Muscle of leg (tissue), 11 donors: ENCODE results near the gene B3GNT2. TPM values are rescaled to one million over a fixed set of nuclear protein-coding genes. Genes with fewer than 3 reads are reported as not detected.
"Not testable (repeated sequence)": the region's sequence is repeated elsewhere in the genome, so short reads cannot be mapped to it uniquely, and the experiment has no call there.

Experiments
- DNase-seq: peaks from one replicate; pipeline ENCODE4 v3.0.0; 2013
- H3K27ac ChIP-seq: one replicate; pipeline ENCODE4 v1.5.1; 2013; ENCODE audit warnings: mild to moderate bottlenecking, low read length, control low read depth
- H3K27me3 ChIP-seq: one replicate; pipeline ENCODE4 v1.6.1; 2013; ENCODE audit warnings: low read length; ENCODE audit not compliant: control insufficient read depth, insufficient read depth
- H3K36me3 ChIP-seq: one replicate; pipeline ENCODE4 v1.6.1; 2013; ENCODE audit warnings: low read length; ENCODE audit not compliant: control insufficient read depth, insufficient read depth
- H3K4me1 ChIP-seq: one replicate; pipeline ENCODE4 v1.6.1; 2013; ENCODE audit warnings: low read length; ENCODE audit not compliant: control insufficient read depth, insufficient read depth
- H3K4me3 ChIP-seq: one replicate; pipeline ENCODE4 v1.5.1; 2013; ENCODE audit warnings: low read length, control low read depth
- H3K9me3 ChIP-seq: replicated peaks from 2 replicates; pipeline ENCODE4 v1.6.1; 2013; ENCODE audit warnings: low read depth, low read length; ENCODE audit not compliant: control insufficient read depth
- WGBS: methylation state at CpG from one replicate; pipeline ENCODE4 v1.1.5; 2013; ENCODE audit warnings: missing lambda C conversion rate; ENCODE audit not compliant: insufficient coverage; 5-methylcytosine and 5-hydroxymethylcytosine counted together
- polyA plus RNA-seq, 8 donors: library from polyadenylated mRNA; unstranded; fragments of 120-200 nt; gene quantifications; one replicate each; pipeline versions ENCODE4 v1.2.1 to v1.2.3, GENCODE V29; 2013; ENCODE audit warnings: inconsistent platforms in 1 of 8, low replicate concordance in 1 of 8; ENCODE audit not compliant: insufficient read length in 8 of 8, insufficient read depth in 1 of 8
- total RNA-seq: library from RNA; stranded (reverse); fragments of 120-200 nt; gene quantifications from one replicate; pipeline ENCODE4 v1.2.4, GENCODE V29; 2013

B3GNT2 gene
- total and polyA plus RNA-seq, 9 donors: 7.5 to 11.2 (median 9.0) TPM

DNA sequence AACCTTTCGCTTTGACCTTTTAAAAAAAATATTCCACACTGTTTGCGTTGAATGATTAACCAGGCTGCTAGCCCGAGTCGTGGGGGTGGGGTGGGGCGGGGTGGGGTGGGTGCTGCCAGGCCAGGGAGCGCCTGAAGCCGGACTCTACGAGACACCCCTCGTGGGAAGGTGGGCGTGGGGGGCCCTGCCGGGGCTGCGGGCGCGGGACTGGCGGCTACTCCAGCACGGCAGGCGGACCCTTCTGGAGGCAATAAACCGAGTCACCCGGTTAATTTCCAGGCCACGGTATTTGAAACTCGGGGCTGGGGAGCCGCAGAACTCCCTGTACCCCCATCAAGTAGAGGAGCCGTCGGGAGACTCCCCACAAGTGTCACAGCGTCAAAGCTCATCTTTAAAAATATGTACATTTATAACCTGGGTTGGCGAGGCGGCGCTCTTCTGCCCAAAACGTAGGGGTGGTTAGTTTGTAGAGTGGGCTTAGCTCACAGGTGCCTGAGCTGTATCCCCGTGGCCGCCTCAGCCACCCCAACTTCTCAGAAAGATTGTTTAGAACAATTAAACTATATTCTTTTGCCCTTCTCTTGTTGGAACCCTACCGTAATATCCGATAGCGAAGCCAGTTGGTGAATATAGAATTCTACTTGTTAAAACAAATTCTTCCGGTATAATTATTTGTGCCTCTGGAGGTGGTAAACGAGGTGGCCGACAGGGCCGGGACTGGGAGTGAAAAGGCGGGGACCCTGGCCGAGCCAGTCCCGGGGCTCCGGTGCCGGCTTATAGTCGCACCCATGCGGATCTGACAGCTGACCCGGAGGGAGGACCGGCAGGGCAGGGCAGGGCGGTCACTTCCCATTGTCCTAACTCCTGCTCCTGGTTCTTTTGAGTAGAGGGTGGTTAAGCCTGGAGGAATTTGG, 1.4 kb downstream of the B3GNT2 start:
- Histone ChIP-seq H3K4me1 (peaks cover 18% of the 10 kb centered on the region), H3K27me3 (no peaks in the 10 kb centered on the region), H3K4me3 (peak overlapping the region; percentile 97), H3K9me3 (no peaks in the 10 kb centered on the region), H3K27ac (peak overlapping the region; percentile 85), H3K36me3 (no peaks in the 10 kb centered on the region)
- DNase-seq: peak; percentile 31
- 0% methylated on average over 30 of the region's 48 CpGs for WGBS

- peak; percentile 36 for DNase-seq
- H3K4me3 ChIP-seq: peak overlapping the region; percentile 97
- H3K4me1 ChIP-seq: peaks cover 18% of the 10 kb centered on the region
- no peaks in the 10 kb centered on the region for H3K27me3 ChIP-seq
- peak overlapping the region; percentile 15 for H3K27ac ChIP-seq
- H3K36me3 ChIP-seq: no peaks in the 10 kb centered on the region
- H3K9me3 ChIP-seq: no peaks in the 10 kb centered on the region
- WGBS: 40% methylated on average over 2 of the region's 5 CpGs
These were observed 2.2 kb downstream of the B3GNT2 start for GRCh38 chr2:62197925-62198633.

DNA sequence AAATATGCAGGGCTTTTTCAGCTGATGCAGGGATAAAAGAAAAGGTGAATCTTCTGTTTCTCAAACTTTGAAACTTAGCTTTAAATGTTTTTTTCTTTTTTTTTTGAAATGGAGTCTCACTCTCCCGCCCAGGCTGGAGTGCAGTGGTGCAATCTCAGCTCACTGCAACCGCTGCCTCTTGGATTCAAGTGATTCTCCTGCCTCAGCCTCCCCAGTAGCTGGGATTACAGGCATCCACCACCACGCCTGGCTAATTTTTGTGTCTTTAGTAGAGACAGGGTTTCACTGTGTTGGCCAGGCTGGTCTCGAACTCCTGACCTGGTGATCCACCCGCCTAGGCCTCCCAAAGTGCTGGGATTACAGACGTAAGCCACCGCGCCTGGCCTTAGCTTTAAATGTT, 2.9 kb downstream of the B3GNT2 start:
- not testable (repeated sequence) for H3K9me3 ChIP-seq, H3K27ac ChIP-seq, H3K36me3 ChIP-seq, H3K27me3 ChIP-seq, H3K4me3 ChIP-seq, DNase-seq
- 91% methylated on average over 4 of the region's 8 CpGs for WGBS
- H3K4me1 ChIP-seq: peaks cover 18% of the 10 kb centered on the region

- no peaks in the 10 kb centered on the region for H3K27me3 ChIP-seq
- no peak overlapping the region for H3K27ac ChIP-seq
- no peak for DNase-seq
- no CpG with 5 or more reads among the region's 1 CpG for WGBS
- no peaks in the 10 kb centered on the region for H3K9me3 ChIP-seq
- H3K36me3 ChIP-seq: no peaks in the 10 kb centered on the region
- H3K4me1 ChIP-seq: peaks cover 18% of the 10 kb centered on the region
- H3K4me3 ChIP-seq: no peak overlapping the region
These were observed 3.6 kb downstream of the B3GNT2 start for GRCh38 chr2:62199392-62200125.

DNA sequence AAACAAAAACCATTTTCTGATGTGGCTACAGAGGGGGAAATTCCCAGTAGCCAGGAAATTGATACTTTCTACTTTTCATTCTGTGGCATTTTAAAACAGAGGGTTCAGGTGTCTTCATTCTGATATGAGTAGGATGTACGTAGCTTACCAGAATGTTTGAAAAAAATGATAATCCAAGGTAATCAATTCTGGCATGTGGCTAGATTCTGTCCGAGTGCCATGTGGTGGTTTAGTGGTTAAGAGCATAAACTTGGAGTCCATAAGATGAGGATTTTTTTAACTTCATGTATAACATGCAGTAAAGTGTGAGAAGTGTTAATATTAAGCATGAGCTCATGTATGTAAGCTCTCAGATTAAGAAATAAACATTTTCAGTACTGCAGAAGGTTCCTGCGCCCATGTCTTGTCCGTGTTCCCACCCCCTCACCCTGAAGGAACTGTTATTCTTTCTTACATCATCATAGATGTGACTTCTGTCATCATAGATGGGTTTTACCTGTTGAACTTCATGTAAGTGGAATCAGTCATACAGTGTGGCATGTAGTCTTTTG, 4.5 kb downstream of the B3GNT2 start:
- no CpG with 5 or more reads among the region's 4 CpGs for WGBS
- DNase-seq: no peak
- Histone ChIP-seq H3K36me3 (no peaks in the 10 kb centered on the region), H3K4me3 (no peak overlapping the region), H3K9me3 (no peaks in the 10 kb centered on the region), H3K27me3 (no peaks in the 10 kb centered on the region), H3K4me1 (peaks cover 11% of the 10 kb centered on the region), H3K27ac (no peak overlapping the region)

DNA sequence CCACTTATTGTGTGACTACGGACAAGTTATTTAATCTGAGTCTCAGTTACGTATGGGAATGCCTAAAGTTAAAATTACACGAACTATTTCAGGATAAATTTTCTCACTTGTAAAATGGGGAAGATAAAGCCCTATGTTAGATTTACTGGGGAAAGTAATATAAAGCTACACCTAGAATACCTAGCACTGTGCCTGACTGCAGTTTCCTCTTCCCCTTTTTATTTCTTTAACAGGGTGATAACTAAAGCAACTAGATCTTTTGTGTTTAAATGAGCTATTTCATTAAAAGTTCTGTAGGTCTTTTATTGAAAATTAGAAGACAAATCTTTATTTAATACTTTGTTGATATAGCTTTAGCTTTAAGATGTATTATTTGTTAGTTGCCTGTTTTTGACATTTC, 5.0 kb downstream of the B3GNT2 start:
- no peaks in the 10 kb centered on the region for H3K36me3 ChIP-seq
- no peaks in the 10 kb centered on the region for H3K9me3 ChIP-seq
- no peak for DNase-seq
- H3K4me3 ChIP-seq: no peak overlapping the region
- no peak overlapping the region for H3K27ac ChIP-seq
- H3K27me3 ChIP-seq: no peaks in the 10 kb centered on the region
- H3K4me1 ChIP-seq: peaks cover 8% of the 10 kb centered on the region
- no CpG with 5 or more reads among the region's 3 CpGs for WGBS

DNA sequence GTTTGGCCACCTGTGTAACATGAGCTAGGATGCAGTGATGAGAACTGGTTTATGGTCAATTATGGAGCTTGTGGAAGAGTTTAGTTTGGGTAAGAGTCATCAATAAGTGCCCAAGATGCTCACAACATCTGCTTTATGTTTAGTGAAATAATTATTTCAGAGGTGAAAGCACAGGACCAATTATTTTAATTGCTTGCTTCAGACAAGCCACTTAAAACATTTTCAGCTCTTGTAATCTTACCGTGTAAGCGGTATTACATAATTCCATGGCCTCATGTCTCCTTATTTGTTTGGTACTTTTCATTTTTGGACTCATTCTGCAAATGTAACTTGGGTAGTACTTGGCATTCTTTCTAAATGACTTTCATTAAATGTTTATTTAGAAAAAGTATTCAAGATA, 5.4 kb downstream of the B3GNT2 start:
- H3K4me3 ChIP-seq: no peak overlapping the region
- peaks cover 8% of the 10 kb centered on the region for H3K4me1 ChIP-seq
- no peaks in the 10 kb centered on the region for H3K36me3 ChIP-seq
- DNase-seq: no peak
- H3K9me3 ChIP-seq: no peaks in the 10 kb centered on the region
- no peaks in the 10 kb centered on the region for H3K27me3 ChIP-seq
- WGBS: no CpG with 5 or more reads among the region's 2 CpGs
- no peak overlapping the region for H3K27ac ChIP-seq

DNA sequence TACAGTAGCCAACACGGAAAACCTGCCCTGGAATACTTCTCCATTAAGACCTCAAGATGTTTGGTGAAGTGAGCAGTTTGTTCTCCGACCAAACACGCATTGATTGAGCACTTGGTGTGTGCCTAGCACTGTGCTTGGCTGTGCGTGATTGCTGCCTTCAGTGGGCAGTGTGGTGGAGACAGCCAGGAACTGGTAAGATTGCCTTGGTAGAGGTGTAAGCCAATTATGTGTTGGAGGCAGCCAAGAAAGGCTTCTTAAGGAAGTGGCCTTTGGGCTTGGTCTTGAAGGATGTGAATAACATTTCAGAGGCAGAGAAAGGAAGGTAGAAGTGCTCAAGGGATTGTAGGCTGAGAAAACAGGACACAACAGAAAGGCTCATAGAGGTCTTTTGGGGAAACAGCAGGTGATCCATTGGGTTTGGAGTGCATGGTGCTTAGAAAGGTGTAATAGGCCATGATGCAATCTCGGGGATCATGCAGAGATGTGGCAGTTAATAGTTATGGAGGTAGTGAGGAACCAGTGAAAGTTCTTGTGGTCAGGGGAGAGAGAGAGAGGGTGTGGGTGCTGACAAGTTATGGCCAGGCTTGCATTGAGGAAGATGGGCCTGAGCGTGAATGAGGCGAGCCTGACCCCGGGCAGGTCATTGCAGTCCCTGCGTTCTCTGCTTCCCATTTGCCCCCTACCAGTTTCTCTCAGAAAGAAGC, 6.3 kb downstream of the B3GNT2 start:
- no peak for DNase-seq
- WGBS: 87% methylated on average over 6 of the region's 9 CpGs
- no peaks in the 10 kb centered on the region for H3K9me3 ChIP-seq
- H3K27ac ChIP-seq: no peak overlapping the region
- no peak overlapping the region for H3K4me3 ChIP-seq
- H3K27me3 ChIP-seq: no peaks in the 10 kb centered on the region
- H3K4me1 ChIP-seq: peaks cover 6% of the 10 kb centered on the region
- H3K36me3 ChIP-seq: no peaks in the 10 kb centered on the region

GRCh38 chr2:62202729-62203128, 6.8 kb downstream of the B3GNT2 start:
- no CpG with 5 or more reads among the region's 1 CpG for WGBS
- DNase-seq: no peak
- Histone ChIP-seq H3K4me3 (no peak overlapping the region), H3K27ac (no peak overlapping the region), H3K27me3 (no peaks in the 10 kb centered on the region), H3K9me3 (no peaks in the 10 kb centered on the region), H3K4me1 (peaks cover under 1% of the 10 kb centered on the region), H3K36me3 (no peaks in the 10 kb centered on the region)
